Measurements from ENCODE around the gene DCUN1D1.

GRCh38 chr3:182902236-182902635 lies 78.1 kb downstream of the DCUN1D1 start:
- TF ChIP-seq, protein P1, sequence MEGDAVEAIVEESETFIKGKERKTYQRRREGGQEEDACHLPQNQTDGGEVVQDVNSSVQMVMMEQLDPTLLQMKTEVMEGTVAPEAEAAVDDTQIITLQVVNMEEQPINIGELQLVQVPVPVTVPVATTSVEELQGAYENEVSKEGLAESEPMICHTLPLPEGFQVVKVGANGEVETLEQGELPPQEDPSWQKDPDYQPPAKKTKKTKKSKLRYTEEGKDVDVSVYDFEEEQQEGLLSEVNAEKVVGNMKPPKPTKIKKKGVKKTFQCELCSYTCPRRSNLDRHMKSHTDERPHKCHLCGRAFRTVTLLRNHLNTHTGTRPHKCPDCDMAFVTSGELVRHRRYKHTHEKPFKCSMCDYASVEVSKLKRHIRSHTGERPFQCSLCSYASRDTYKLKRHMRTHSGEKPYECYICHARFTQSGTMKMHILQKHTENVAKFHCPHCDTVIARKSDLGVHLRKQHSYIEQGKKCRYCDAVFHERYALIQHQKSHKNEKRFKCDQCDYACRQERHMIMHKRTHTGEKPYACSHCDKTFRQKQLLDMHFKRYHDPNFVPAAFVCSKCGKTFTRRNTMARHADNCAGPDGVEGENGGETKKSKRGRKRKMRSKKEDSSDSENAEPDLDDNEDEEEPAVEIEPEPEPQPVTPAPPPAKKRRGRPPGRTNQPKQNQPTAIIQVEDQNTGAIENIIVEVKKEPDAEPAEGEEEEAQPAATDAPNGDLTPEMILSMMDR (conservative IDR thresholded peaks at IDR 0.05 in 1 of 2, IDR thresholded peaks at IDR 0.05 in 1 of 2; ENCODE audit: extremely low read depth in 1 of 2, insufficient read depth in 1 of 2, low read depth in 1 of 2, low read length in 2 of 2), result no peak
- TF ChIP-seq EZH2 (IDR thresholded peaks at IDR 0.05; ENCODE audit: borderline replicate concordance, low read length), result no peak
